Left ventricle myocardium superior (tissue), 1 donor: Measurements from ENCODE around the gene CD99. TPM values are rescaled to one million over a fixed set of nuclear protein-coding genes. Genes with fewer than 3 reads are reported as not detected.
A peak's percentile ranks its signal among the peaks of the same experiment; 100 is the strongest.

Experiments used
- ATAC-seq: fragments of 200-7000 bp; cut with Tn5 transposase; one replicate; pipeline ENCODE4 v1.9.1; 2020; ENCODE audit warnings: mild to moderate bottlenecking, moderate library complexity
- DNase-seq: peaks from one replicate; pipeline ENCODE4 v3.0.0-alpha.2; 2020
- intact Hi-C: fragments of 100-400 bp; cut with micrococcal nuclease; formaldehyde crosslinking; loops from one replicate; pipeline ENCODE4 v1.11.0; 2022
- total RNA-seq: library from RNA; stranded (reverse); fragmentation: NEBNext Ultra II Directional; extraction: Animal tissue kit (Norgen Biotek cat#: 25700); gene quantifications from one replicate; pipeline ENCODE4 v1.2.1, GENCODE V29; 2021
- donor health status: DM: no; HTN: yes; CAD: no; lungs with severe emphysema.

The CD99 gene
- total RNA-seq, 1 donor from 2014 or later: 360 TPM

- intact Hi-C loops: no loop called here
- DNase-seq (no peak), ATAC-seq (no peak)
Measured at GRCh38 chrX:2693113-2694002, 2.3 kb downstream of the CD99 start.

- intact Hi-C loops: no loop called here
- DNase-seq (no peak), ATAC-seq (no peak)
Measured at GRCh38 chrX:2694914-2695267, 3.8 kb downstream of the CD99 start.

- peak; percentile 9 for ATAC-seq
- intact Hi-C loops: no loop called here
- no peak for DNase-seq
Measured at GRCh38 chrX:2696698-2697215, 5.7 kb downstream of the CD99 start.

- intact Hi-C loops: no loop called here
- no peak for ATAC-seq
- no peak for DNase-seq
Measured at GRCh38 chrX:2697306-2697705, 6.2 kb downstream of the CD99 start.

- DNase-seq (no peak), ATAC-seq (no peak)
- intact Hi-C loops: no loop called here
Measured at GRCh38 chrX:2697741-2698299, 6.7 kb downstream of the CD99 start.

GRCh38 chrX:2698604-2699003 is 7.5 kb downstream of the CD99 start:
- intact Hi-C loops: no loop called here
- ATAC-seq: no peak
- DNase-seq: no peak

- ATAC-seq (no peak), DNase-seq (no peak)
- intact Hi-C loops: no loop called here
Measured at GRCh38 chrX:2699959-2700358, 8.9 kb downstream of the CD99 start.

- ATAC-seq (no peak), DNase-seq (no peak)
- intact Hi-C loops: no loop called here
Measured at GRCh38 chrX:2700405-2701320, 9.6 kb downstream of the CD99 start.

- intact Hi-C loops: no loop called here
- ATAC-seq: peak; percentile 70
- peak; percentile 61 for DNase-seq
Measured at GRCh38 chrX:2701600-2701999, 10.5 kb downstream of the CD99 start.

- ATAC-seq: peak; percentile 69
- peak; percentile 59 for DNase-seq
- intact Hi-C loops: no loop called here
Measured at GRCh38 chrX:2703991-2704369, 12.9 kb downstream of the CD99 start.

- DNase-seq (peak; percentile 61), ATAC-seq (peak; percentile 80)
- intact Hi-C loops: no loop called here
Measured at GRCh38 chrX:2705046-2705832, 14.1 kb downstream of the CD99 start.

GRCh38 chrX:2707334-2707760 is 16.3 kb downstream of the CD99 start:
- intact Hi-C loops: no loop called here
- DNase-seq (peak; percentile 69), ATAC-seq (peak; percentile 38)

- DNase-seq (no peak), ATAC-seq (no peak)
- intact Hi-C loops: no loop called here
Measured at GRCh38 chrX:2708021-2708420, 16.9 kb downstream of the CD99 start.

- intact Hi-C loops: no loop called here
- ATAC-seq (no peak), DNase-seq (no peak)
Measured at GRCh38 chrX:2708592-2709188, 17.6 kb downstream of the CD99 start.

GRCh38 chrX:2709556-2709955 is 18.5 kb downstream of the CD99 start:
- no peak for DNase-seq
- no peak for ATAC-seq
- intact Hi-C loops: no loop called here

- intact Hi-C loops: no loop called here
Measured at GRCh38 chrX:2710041-2710840, 19.1 kb downstream of the CD99 start.

GRCh38 chrX:2711441-2711840 is 20.3 kb downstream of the CD99 start:
- DNase-seq (no peak), ATAC-seq (no peak)
- intact Hi-C loops: no loop called here

More at GRCh38 chrX:2710041-2710840, 19.1 kb downstream of the CD99 start:
- peak; percentile 39 for DNase-seq
- ATAC-seq: peak; percentile 35

- DNase-seq (no peak), ATAC-seq (no peak)
- intact Hi-C loops: no loop called here
Measured at GRCh38 chrX:2712428-2712827, 21.3 kb downstream of the CD99 start.
